Measurements from ENCODE around the gene HS3ST2. TPM values are rescaled to one million over a fixed set of nuclear protein-coding genes. Genes with fewer than 3 reads are reported as not detected.
"Not testable (repeated sequence)": the region's sequence is repeated elsewhere in the genome, so short reads cannot be mapped to it uniquely, and the experiment has no call there.

Gene HS3ST2
- polyA plus RNA-seq, 1 donor, result 0.11 TPM

- no peak for DNase-seq (ENCODE audit: low read depth)
Observed at GRCh38 chr16:22932032-22932771, 118.2 kb downstream of the HS3ST2 start.

- no peak for DNase-seq (ENCODE audit: low read depth)
Observed at GRCh38 chr16:22933173-22933572, 119.2 kb downstream of the HS3ST2 start.

GRCh38 chr16:22934786-22935185 lies 120.8 kb downstream of the HS3ST2 start:
- no peak for DNase-seq (ENCODE audit: low read depth)

GRCh38 chr16:22937169-22937568 lies 123.2 kb downstream of the HS3ST2 start:
- no peak for DNase-seq (ENCODE audit: low read depth)

GRCh38 chr16:22938647-22939046 lies 124.7 kb downstream of the HS3ST2 start:
- DNase-seq (ENCODE audit: low read depth), result no peak

- not testable (repeated sequence) for DNase-seq (ENCODE audit: low read depth)
Observed at GRCh38 chr16:22939744-22940363, 125.9 kb downstream of the HS3ST2 start.

GRCh38 chr16:22941970-22942501 lies 128.1 kb downstream of the HS3ST2 start:
- DNase-seq (ENCODE audit: low read depth), result no peak

GRCh38 chr16:22942811-22943210 lies 128.8 kb downstream of the HS3ST2 start:
- no peak for DNase-seq (ENCODE audit: low read depth)

- no peak for DNase-seq (ENCODE audit: low read depth)
Observed at GRCh38 chr16:22945361-22945760, 131.4 kb downstream of the HS3ST2 start.

- DNase-seq (ENCODE audit: low read depth), result no peak
Observed at GRCh38 chr16:22946433-22946832, 132.5 kb downstream of the HS3ST2 start.

- DNase-seq (ENCODE audit: low read depth), result no peak
Observed at GRCh38 chr16:22948058-22948602, 134.2 kb downstream of the HS3ST2 start.

GRCh38 chr16:22948603-22949368 lies 134.8 kb downstream of the HS3ST2 start:
- DNase-seq (ENCODE audit: low read depth), result peak; percentile 14

- DNase-seq (ENCODE audit: low read depth), result no peak
Observed at GRCh38 chr16:22955461-22956070, 141.6 kb downstream of the HS3ST2 start.

GRCh38 chr16:22961206-22961605 lies 147.2 kb downstream of the HS3ST2 start:
- DNase-seq (ENCODE audit: low read depth), result no peak

- DNase-seq (ENCODE audit: low read depth), result no peak
Observed at GRCh38 chr16:22962905-22963304, 148.9 kb downstream of the HS3ST2 start.

Data from forelimb muscle (tissue), 1 donor.